Esophagus muscularis mucosa (tissue), 4 donors: ENCODE data around the gene ENTREP1. TPM values are rescaled to one million over a fixed set of nuclear protein-coding genes. Genes with fewer than 3 reads are reported as not detected.
A peak's percentile ranks its signal among the peaks of the same experiment; 100 is the strongest.

Source experiments
- DNase-seq: peaks from one replicate; pipeline ENCODE4 v3.0.0-alpha.2; 2017; ENCODE audit errors: extremely low spot score
- H3K27ac ChIP-seq, 4 donors: fragments of 200-600 bp; sonication (generic); replicated peaks in 1 of 4; 1 replicate in 3 of 4; 2 replicates in 1 of 4; pipeline ENCODE4 v1.5.1; 2016 to 2019; ENCODE audit warnings: mild to moderate bottlenecking in 1 of 4
- H3K27me3 ChIP-seq, 4 donors: fragments of 200-600 bp; sonication (generic); one replicate each; pipeline versions ENCODE4 v1.5.1 to v1.6.0; 2016 to 2019
- H3K36me3 ChIP-seq, 4 donors: fragments of 200-600 bp; sonication (generic); one replicate each; pipeline ENCODE4 v1.5.1; 2016 to 2019
- H3K4me1 ChIP-seq, 4 donors: fragments of 200-600 bp; sonication (generic); one replicate each; pipeline ENCODE4 v1.5.1; 2016 to 2019
- H3K4me3 ChIP-seq, 4 donors: fragments of 200-600 bp; sonication (generic); 1 replicate in 2 of 4; 2 replicates in 2 of 4; pipeline ENCODE4 v1.5.1; 2016 to 2019; ENCODE audit warnings: mild to moderate bottlenecking in 4 of 4, moderate library complexity in 1 of 4
- H3K9me3 ChIP-seq, 4 donors: fragments of 200-600 bp; sonication (generic); 1 replicate in 3 of 4; 2 replicates in 1 of 4; pipeline ENCODE4 v1.5.1; 2016 to 2019
- EP300 ChIP-seq: sonication (generic); formaldehyde crosslinking; IDR thresholded peaks from one replicate; pipeline ENCODE4 v1.6.1; 2017; ENCODE audit warnings: antibody characterized with exemption
- POLR2A ChIP-seq: fragments of 450-650 bp; IDR thresholded peaks from one replicate; pipeline ENCODE4 v1.6.1; 2017; ENCODE audit warnings: antibody characterized with exemption, moderate library complexity, mild to moderate bottlenecking, low read depth
- POLR2AphosphoS5 ChIP-seq, 2 donors: sonication (generic); formaldehyde crosslinking; IDR thresholded peaks; one replicate each; pipeline ENCODE4 v1.6.1; 2017; ENCODE audit warnings: antibody characterized with exemption in 2 of 2
- WGBS: methylation state at CpG from one replicate; pipeline ENCODE4 v1.1.5; 2018; 5-methylcytosine and 5-hydroxymethylcytosine counted together
- intact Hi-C: fragments of 100-400 bp; cut with DNase I; formaldehyde crosslinking; loops from one replicate; pipeline ENCODE4 v1.15.1; 2023
- total RNA-seq, 4 donors: library from RNA; depleted of rRNA; stranded (reverse); fragments of >200 nt; gene quantifications; one replicate each; pipeline versions ENCODE4 v1.1.0 to v1.2.1, GENCODE V29; 2016
- TF ChIP-seq, protein P1 (sequence below), 3 experiments: fragments of 200-600 bp in 2 of 3; fragments of 450-650 bp in 1 of 3; sonication (generic) in 2 of 3; IDR thresholded peaks; one replicate each; pipeline ENCODE4 v1.5.1; 2017 to 2019; ENCODE audit warnings: antibody characterized with exemption in 3 of 3, mild to moderate bottlenecking in 2 of 3, moderate library complexity in 1 of 3

The ENTREP1 gene
- total RNA-seq, 4 donors from 2014 or later, result 16.2 to 30.2 (median 20.4) TPM

DNA sequence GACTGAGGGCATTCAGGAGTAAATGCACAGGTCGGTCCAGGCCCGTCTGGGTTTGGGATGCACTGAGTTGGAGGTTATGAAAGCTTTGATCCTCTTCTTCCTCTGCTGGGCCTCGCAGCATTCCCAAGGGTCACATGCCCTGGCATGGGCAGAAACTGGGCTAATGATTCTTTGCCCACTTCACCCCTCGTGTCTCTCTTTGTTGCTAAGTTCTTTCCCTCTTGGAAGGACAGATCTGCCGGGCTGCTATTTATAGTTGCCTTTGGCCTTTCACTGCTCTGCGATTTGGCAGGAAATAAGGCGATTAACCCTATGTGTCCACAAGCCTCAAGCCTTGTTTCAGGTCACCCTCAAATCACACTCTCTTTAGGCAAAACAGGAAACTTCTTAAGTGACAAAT lies 66.9 kb downstream of the ENTREP1 start:
- WGBS, result 19% methylated on average over 7 of the region's 7 CpGs
- Histone ChIP-seq H3K4me3 (no peak overlapping the region), H3K4me1 (peaks cover 28 to 32% (median 29%) of the 10 kb centered on the region in 4 donors), H3K27me3 (no peaks in the 10 kb centered on the region), H3K36me3 (peaks cover 0 to 25% (median 12%) of the 10 kb centered on the region in 4 donors), H3K9me3 (no peaks in the 10 kb centered on the region), H3K27ac (peak overlapping the region; percentile 56 to 74 (median 72))
- TF ChIP-seq EP300, result no peak
- peak; percentile 38 to 44 for TF ChIP-seq POLR2AphosphoS5 (IDR thresholded peaks at IDR 0.05)
- no peak for TF ChIP-seq POLR2A
- TF ChIP-seq, protein P1, sequence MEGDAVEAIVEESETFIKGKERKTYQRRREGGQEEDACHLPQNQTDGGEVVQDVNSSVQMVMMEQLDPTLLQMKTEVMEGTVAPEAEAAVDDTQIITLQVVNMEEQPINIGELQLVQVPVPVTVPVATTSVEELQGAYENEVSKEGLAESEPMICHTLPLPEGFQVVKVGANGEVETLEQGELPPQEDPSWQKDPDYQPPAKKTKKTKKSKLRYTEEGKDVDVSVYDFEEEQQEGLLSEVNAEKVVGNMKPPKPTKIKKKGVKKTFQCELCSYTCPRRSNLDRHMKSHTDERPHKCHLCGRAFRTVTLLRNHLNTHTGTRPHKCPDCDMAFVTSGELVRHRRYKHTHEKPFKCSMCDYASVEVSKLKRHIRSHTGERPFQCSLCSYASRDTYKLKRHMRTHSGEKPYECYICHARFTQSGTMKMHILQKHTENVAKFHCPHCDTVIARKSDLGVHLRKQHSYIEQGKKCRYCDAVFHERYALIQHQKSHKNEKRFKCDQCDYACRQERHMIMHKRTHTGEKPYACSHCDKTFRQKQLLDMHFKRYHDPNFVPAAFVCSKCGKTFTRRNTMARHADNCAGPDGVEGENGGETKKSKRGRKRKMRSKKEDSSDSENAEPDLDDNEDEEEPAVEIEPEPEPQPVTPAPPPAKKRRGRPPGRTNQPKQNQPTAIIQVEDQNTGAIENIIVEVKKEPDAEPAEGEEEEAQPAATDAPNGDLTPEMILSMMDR (IDR thresholded peaks at IDR 0.05), result no peak
- peak; percentile 81 for DNase-seq
- intact Hi-C loops, result loop anchor here (5.0 kb wide), 1 partner anchor 65 kb away; the partner anchor contains the start of gene ENTREP1

DNA sequence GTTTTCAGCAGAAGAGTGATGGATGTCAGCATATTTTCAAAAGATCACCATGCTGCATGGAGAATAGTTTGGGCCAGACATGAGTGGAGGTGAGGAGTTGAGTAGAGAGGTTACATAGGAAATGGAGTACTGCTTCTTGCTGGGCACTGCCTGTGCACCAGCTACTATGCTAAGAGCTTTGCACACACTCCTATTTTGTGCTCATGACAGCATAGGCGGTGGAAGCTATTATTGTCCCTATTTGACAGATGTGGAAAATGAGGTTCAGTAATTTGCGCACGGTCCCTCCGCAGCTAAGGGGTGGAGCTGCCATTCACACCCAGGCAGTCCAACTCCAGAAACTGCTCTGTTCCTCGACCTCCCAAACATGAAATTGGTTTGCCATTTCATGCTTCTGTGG lies 67.8 kb downstream of the ENTREP1 start:
- no peak for DNase-seq
- 82% methylated on average over 5 of the region's 5 CpGs for WGBS
- TF ChIP-seq POLR2AphosphoS5 (IDR thresholded peaks at IDR 0.05), result no peak
- TF ChIP-seq, protein P1 (IDR thresholded peaks at IDR 0.05), result no peak
- TF ChIP-seq POLR2A, result no peak
- no peak for TF ChIP-seq EP300
- H3K4me1 ChIP-seq, result peaks cover 35 to 37% (median 36%) of the 10 kb centered on the region in 4 donors
- H3K27ac ChIP-seq, result peak overlapping the region; percentile 56 to 74 (median 72)
- no peaks in the 10 kb centered on the region for H3K27me3 ChIP-seq
- peaks cover 0 to 16% (median 4%) of the 10 kb centered on the region in 4 donors for H3K36me3 ChIP-seq
- H3K9me3 ChIP-seq, result no peaks in the 10 kb centered on the region
- intact Hi-C loops, result loop anchor here (5.0 kb wide), 1 partner anchor 66 kb away; the partner anchor contains the start of gene ENTREP1
- H3K4me3 ChIP-seq, result no peak overlapping the region

DNA sequence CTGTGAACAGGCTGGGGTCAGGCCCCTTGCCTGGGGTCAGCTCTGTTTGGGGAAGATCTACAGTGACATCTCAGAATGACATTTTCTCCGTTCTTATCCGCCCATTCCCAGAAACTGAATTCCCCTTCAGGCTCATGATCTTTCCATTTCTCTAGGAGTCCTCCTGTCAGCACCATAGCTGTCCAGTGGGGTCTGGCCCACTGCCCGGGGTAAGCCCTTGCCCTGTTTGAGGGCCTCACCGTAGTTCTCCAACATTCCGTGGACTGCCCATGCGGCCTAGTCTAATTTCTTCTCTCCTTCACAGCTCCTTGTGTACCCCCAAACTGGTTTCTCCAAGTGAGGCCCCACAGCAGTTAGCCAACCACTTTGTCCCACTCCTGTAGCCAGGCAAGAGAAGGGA lies 68.4 kb downstream of the ENTREP1 start:
- Histone ChIP-seq H3K27ac (peak overlapping the region in 3 of 4 donors; percentile 56 to 74 (median 74)), H3K4me1 (peaks cover 35 to 43% (median 40%) of the 10 kb centered on the region in 4 donors), H3K27me3 (no peaks in the 10 kb centered on the region), H3K36me3 (peaks cover 0 to 10% (median under 1%) of the 10 kb centered on the region in 4 donors), H3K4me3 (no peak overlapping the region), H3K9me3 (no peaks in the 10 kb centered on the region)
- no peak for TF ChIP-seq POLR2AphosphoS5 (IDR thresholded peaks at IDR 0.05)
- TF ChIP-seq, protein P1 (IDR thresholded peaks at IDR 0.05), result no peak
- TF ChIP-seq EP300, result no peak
- no peak for TF ChIP-seq POLR2A
- WGBS, result 84% methylated on average over 6 of the region's 6 CpGs
- no peak for DNase-seq
- intact Hi-C loops, result loop anchor here (5.0 kb wide), 1 partner anchor 66 kb away; the partner anchor contains the start of gene ENTREP1

DNA sequence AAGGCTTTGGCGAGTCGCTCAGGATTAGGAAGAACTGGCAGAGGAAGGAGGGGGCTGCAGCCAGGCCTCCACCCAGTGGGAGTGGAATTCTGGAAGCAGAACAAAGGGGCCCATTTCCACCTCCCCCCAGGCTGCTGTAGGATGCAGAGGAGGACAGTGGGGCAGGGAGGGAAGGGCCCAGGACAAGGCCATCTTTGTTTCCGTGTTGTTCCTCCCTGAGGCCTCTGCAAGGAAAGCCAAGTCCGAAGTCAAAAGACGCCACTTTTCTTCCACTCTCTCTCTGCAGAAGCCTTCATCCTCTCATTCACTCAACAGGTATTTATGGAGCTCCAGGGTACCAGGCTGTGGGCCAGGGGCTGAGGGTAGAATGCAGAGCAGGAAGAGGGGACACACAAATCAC lies 70.7 kb downstream of the ENTREP1 start:
- 81% methylated on average over 5 of the region's 5 CpGs for WGBS
- no peak for DNase-seq
- TF ChIP-seq POLR2A (no peak), EP300 (no peak), POLR2AphosphoS5 (IDR thresholded peaks at IDR 0.05) (no peak)
- TF ChIP-seq, protein P1 (IDR thresholded peaks at IDR 0.05), result no peak
- H3K27me3 ChIP-seq, result no peaks in the 10 kb centered on the region
- H3K9me3 ChIP-seq, result no peaks in the 10 kb centered on the region
- intact Hi-C loops, result no loop called here
- peak overlapping the region; percentile 4 to 84 (median 18) for H3K27ac ChIP-seq
- no peak overlapping the region for H3K4me3 ChIP-seq
- H3K4me1 ChIP-seq, result peaks cover 30 to 45% (median 42%) of the 10 kb centered on the region in 4 donors
- H3K36me3 ChIP-seq, result no peaks in the 10 kb centered on the region

DNA sequence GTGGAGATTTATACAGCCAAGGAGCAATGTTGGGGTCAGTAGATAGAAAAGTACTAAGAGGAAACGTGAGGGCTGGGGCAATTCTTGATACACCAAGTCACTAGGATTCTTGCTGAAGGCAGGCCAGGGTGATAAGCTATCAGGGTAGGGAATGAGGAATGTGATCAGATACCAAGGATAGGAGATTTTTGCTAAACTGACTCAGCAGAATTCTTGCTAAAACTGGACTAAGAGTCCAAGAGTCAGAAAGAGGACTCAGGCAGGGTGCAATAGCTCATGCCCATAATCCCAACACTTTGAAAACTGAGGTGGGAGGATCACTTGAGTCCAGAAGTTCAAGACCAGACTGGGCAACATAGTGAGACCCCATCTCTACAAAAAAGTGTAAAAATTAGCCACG lies 71.7 kb downstream of the ENTREP1 start:
- DNase-seq, result no peak
- TF ChIP-seq POLR2A (no peak), EP300 (no peak), POLR2AphosphoS5 (IDR thresholded peaks at IDR 0.05) (no peak)
- TF ChIP-seq, protein P1 (IDR thresholded peaks at IDR 0.05), result no peak
- Histone ChIP-seq H3K27me3 (no peaks in the 10 kb centered on the region), H3K9me3 (no peaks in the 10 kb centered on the region), H3K27ac (peak overlapping the region; percentile 72 to 84 (median 80)), H3K36me3 (no peaks in the 10 kb centered on the region), H3K4me3 (peak overlapping the region in 1 of 4 donors; percentile 22), H3K4me1 (peaks cover 22 to 36% (median 32%) of the 10 kb centered on the region in 4 donors)
- intact Hi-C loops, result no loop called here
- 87% methylated on average over 2 of the region's 2 CpGs for WGBS
